GM12878 (cell line): Measurements from ENCODE around the gene TAF10. TPM values are rescaled to one million over a fixed set of nuclear protein-coding genes. Genes with fewer than 3 reads are reported as not detected.

Experiments
- ATAC-seq: fragments of 200-7000 bp; cut with Tn5 transposase; 3 replicates; pipeline ENCODE4 v1.9.1; 2020; ENCODE audit warnings: mild to moderate bottlenecking, moderate library complexity
- BruUV-seq: library from RNA; stranded (reverse); fragments of 400-500 nt; replicated peaks from 2 replicates; lab custom pipeline; 2021; lab: Mats Ljungman, UMichigan
- CTCF ChIA-PET: fragments of 300-600 bp; sonication (Branson Sonifier 250); formaldehyde crosslinking; extraction: SDS; loops from one replicate; lab custom pipeline; 2021; ENCODE audit warnings: inconsistent platforms; lab: Yijun Ruan, JAX
- POLR2A ChIA-PET: fragments of 350-600 bp; formaldehyde crosslinking; extraction: SDS; loops from one replicate; lab custom pipeline; 2021; ENCODE audit warnings: inconsistent platforms; lab: Charles Lee
- RAD21 ChIA-PET: fragments of 300-600 bp; sonication (Branson Sonifier 250); formaldehyde crosslinking; loops from one replicate; lab custom pipeline; 2023; ENCODE audit warnings: antibody characterized with exemption; ENCODE audit not compliant: unreplicated experiment; lab: Charles Lee
- SMC1A ChIA-PET: fragments of 300-600 bp; sonication (Branson Sonifier 250); formaldehyde crosslinking; loops from one replicate; lab custom pipeline; 2023; ENCODE audit not compliant: unreplicated experiment, uncharacterized antibody; lab: Charles Lee
- DNase-seq: peaks from one replicate; pipeline ENCODE4 v3.0.0-alpha.2; 2011; ENCODE audit warnings: low read depth, low spot score
- FAIRE-seq: peaks from 3 replicates; lab custom pipeline; 2011; peaks lifted over from hg19 to GRCh38; lab: Jason Lieb, UNC
- H2AFZ ChIP-seq: 2 replicates; pipeline ENCODE4 v1.6.0; 2011; ENCODE audit warnings: low read depth, low read length, control low read depth; ENCODE audit not compliant: control insufficient read depth
- H3K27ac ChIP-seq: 2 replicates; pipeline ENCODE4 v1.5.1; 2011; ENCODE audit warnings: control low read depth; ENCODE audit not compliant: control insufficient read depth, insufficient read depth
- H3K27me3 ChIP-seq, 2 experiments: replicated peaks in 1 of 2; 2 replicates each; pipeline versions ENCODE4 v1.6.0 to v1.6.1; 2011; ENCODE audit warnings: low read length in 1 of 2; ENCODE audit not compliant: control insufficient read depth in 2 of 2, insufficient read depth in 2 of 2
- H3K36me3 ChIP-seq, 2 experiments: 2 replicates each; pipeline ENCODE4 v1.5.1; 2011; ENCODE audit warnings: low read length in 1 of 2; ENCODE audit not compliant: control insufficient read depth in 2 of 2, insufficient read depth in 2 of 2
- H3K4me1 ChIP-seq: 2 replicates; pipeline ENCODE4 v1.6.1; 2011; ENCODE audit warnings: mild to moderate bottlenecking, low read length, moderate library complexity, mixed read lengths; ENCODE audit not compliant: control insufficient read depth, insufficient read depth
- H3K4me2 ChIP-seq: 2 replicates; pipeline ENCODE4 v1.6.0; 2011; ENCODE audit warnings: control low read depth; ENCODE audit not compliant: control insufficient read depth, insufficient read depth
- H3K4me3 ChIP-seq: fragments of 200-600 bp; sonication (generic); 2 replicates; pipeline ENCODE4 v1.5.1; 2016
- H3K79me2 ChIP-seq: 2 replicates; pipeline ENCODE4 v1.6.0; 2011; ENCODE audit warnings: low read length; ENCODE audit not compliant: control insufficient read depth, insufficient read depth
- H3K9ac ChIP-seq: 2 replicates; pipeline ENCODE4 v1.8.0; 2011; ENCODE audit warnings: low read length, control low read depth, mixed read lengths; ENCODE audit not compliant: control insufficient read depth, insufficient read depth
- H3K9me3 ChIP-seq: replicated peaks from 3 replicates; pipeline ENCODE4 v1.5.1; 2011; ENCODE audit warnings: mild to moderate bottlenecking, low read length; ENCODE audit not compliant: control insufficient read depth, insufficient read depth
- H4K20me1 ChIP-seq: 2 replicates; pipeline ENCODE4 v1.6.0; 2011; ENCODE audit not compliant: control insufficient read depth, insufficient read depth
- ATF7 ChIP-seq: fragments of 450-650 bp; IDR thresholded peaks from 2 replicates; pipeline ENCODE4 v1.6.1; 2016; ENCODE audit warnings: low read depth, mild to moderate bottlenecking
- BCL3 ChIP-seq: IDR thresholded peaks from 2 replicates; pipeline ENCODE4 v1.6.1; 2011; ENCODE audit warnings: borderline replicate concordance, low read depth, mild to moderate bottlenecking, moderate library complexity, low read length; ENCODE audit not compliant: insufficient read depth, poor library complexity, severe bottlenecking
- CHD2 ChIP-seq: IDR thresholded peaks from 2 replicates; pipeline ENCODE4 v1.6.1; 2011; ENCODE audit warnings: low read depth, low read length, improper control_type of control experiment, borderline replicate concordance
- MYB ChIP-seq: fragments of 150-350 bp; IDR thresholded peaks from 2 replicates; pipeline ENCODE4 v1.6.1; 2014; ENCODE audit warnings: mild to moderate bottlenecking, low read depth, low read length, borderline replicate concordance
- NFIC ChIP-seq: IDR thresholded peaks from 2 replicates; pipeline ENCODE4 v1.6.1; 2012; ENCODE audit warnings: low read depth, mild to moderate bottlenecking, inconsistent platforms, low read length, moderate library complexity
- PAX5 ChIP-seq: IDR thresholded peaks from 2 replicates; pipeline ENCODE4 v1.6.1; 2011; ENCODE audit warnings: low read depth, low read length, borderline replicate concordance
- POLR2AphosphoS5 ChIP-seq: IDR thresholded peaks from 2 replicates; pipeline ENCODE4 v1.6.1; 2011; ENCODE audit warnings: mild to moderate bottlenecking, low read length, inconsistent platforms
- POU2F2 ChIP-seq: IDR thresholded peaks from 3 replicates; pipeline ENCODE4 v1.6.1; 2011; ENCODE audit warnings: low read depth, mild to moderate bottlenecking, low read length, borderline replicate concordance
- RCOR1 ChIP-seq: conservative IDR thresholded peaks from 2 replicates; pipeline ENCODE4 v1.6.1; 2012; ENCODE audit warnings: low read depth, low read length, improper control_type of control experiment
- SMAD1 ChIP-seq: fragments of 450-650 bp; IDR thresholded peaks from 2 replicates; pipeline ENCODE4 v1.6.1; 2018; ENCODE audit warnings: mild to moderate bottlenecking, low read depth; ENCODE audit not compliant: partially characterized antibody
- TARDBP ChIP-seq: IDR thresholded peaks from 2 replicates; pipeline ENCODE4 v1.6.1; 2016; ENCODE audit warnings: borderline replicate concordance
- in situ Hi-C: fragments of 300-500 bp; cut with MboI; formaldehyde crosslinking; loops from 9 replicates; pipeline ENCODE4 v1.14.3; 2018; ENCODE audit warnings: mixed read lengths
- intact Hi-C: fragments of 100-400 bp; cut with micrococcal nuclease; formaldehyde crosslinking; loops from one replicate; pipeline ENCODE4 v1.14.2; 2022; ENCODE audit not compliant: unreplicated experiment
- polyA plus RNA-seq, 11 experiments: library from polyadenylated mRNA; depleted of rRNA in 4 of 11; unstranded in 6 of 11; stranded (reverse) in 5 of 11; fragments of >200 nt; fragmentation: Nextera tagmentation in 4 of 11; fragmentation: Illumina TruSeq in 1 of 11; extraction: Ambion mirVana in 4 of 11; extraction: Trizol in 1 of 11; gene quantifications; 1 replicate in 1 of 11; 2 replicates in 10 of 11; pipeline versions ENCODE4 v1.2.1 to v1.2.3, GENCODE V29; 2011 to 2016; ENCODE audit warnings: inconsistent platforms in 2 of 11, missing spikeins in 2 of 11, low read depth in 1 of 11
- total RNA-seq, 4 experiments: library from RNA; depleted of rRNA in 3 of 4; stranded (reverse); fragments of >200 nt in 3 of 4; fragmentation: Illumina TruSeq in 1 of 4; extraction: Trizol in 1 of 4; gene quantifications; 2 replicates each; pipeline versions ENCODE4 v1.2.1 to v1.2.3, GENCODE V29; 2013 to 2021

Gene TAF10
- total and polyA plus RNA-seq, 10 of the 15 experiments (the other 5 are each of a cell fraction or from before 2014, with no cell fraction given): 26.7 to 251 (median 149) TPM

GRCh38 chr11:6658647-6659046 is 46.6 kb upstream of the TAF10 start:
- TF ChIP-seq RCOR1 (no peak), ATF7 (no peak), POLR2AphosphoS5 (no peak), TARDBP (no peak), NFIC (no peak), CHD2 (no peak), SMAD1 (no peak), PAX5 (no peak), MYB (no peak), POU2F2 (no peak), BCL3 (no peak)
- ChIA-PET CTCF (interaction anchor here (0.6 to 4.5 kb wide), 4 partner anchors 9 to 234 kb away, joined by 3 to 22 read pairs (median 6); partner anchors contain the start of gene TAF10), SMC1A (interaction anchor here (0.7 to 1.9 kb wide), 3 partner anchors 9 to 140 kb away, joined by 3 to 12 read pairs (median 3); no protein-coding TSS in a partner anchor), RAD21 (interaction anchor here (1.7 kb wide), 1 partner anchor 127 kb away, joined by 4 read pairs; no protein-coding TSS in a partner anchor), POLR2A (interaction anchor here (1.3 kb wide), 1 partner anchor 40 kb away, joined by 4 read pairs; the partner anchor contains the start of gene TPP1)
- no peak overlapping the region for H2AFZ ChIP-seq
- peaks cover 4% of the 10 kb centered on the region in 2 experiments for H3K27me3 ChIP-seq
- no peaks in the 10 kb centered on the region for H3K36me3 ChIP-seq
- DNase-seq (no peak), FAIRE-seq (no peak), ATAC-seq (no peak)
- in situ Hi-C loops (no loop called here), intact Hi-C loops (no loop called here)
- H3K27ac ChIP-seq: no peak overlapping the region
- no peak overlapping the region for H3K4me2 ChIP-seq
- H3K9ac ChIP-seq: no peak overlapping the region
- no peaks in the 10 kb centered on the region for H3K9me3 ChIP-seq
- BruUV-seq: no TSS peak
- H3K4me1 ChIP-seq: no peaks in the 10 kb centered on the region
- H3K4me3 ChIP-seq: no peak overlapping the region
- H3K79me2 ChIP-seq: no peaks in the 10 kb centered on the region
- no peaks in the 10 kb centered on the region for H4K20me1 ChIP-seq
